Erythroblast (primary cell): ENCODE data around the gene RECQL.

Source experiments
- GATA1 ChIP-seq: IDR thresholded peaks from 2 replicates; pipeline ENCODE4 v1.6.1; 2011; ENCODE audit warnings: low read depth, mild to moderate bottlenecking, control low read depth, low read length, moderate library complexity
- POLR2A ChIP-seq: IDR thresholded peaks from 2 replicates; pipeline ENCODE4 v1.6.1; 2011; ENCODE audit warnings: mild to moderate bottlenecking, low read length

DNA sequence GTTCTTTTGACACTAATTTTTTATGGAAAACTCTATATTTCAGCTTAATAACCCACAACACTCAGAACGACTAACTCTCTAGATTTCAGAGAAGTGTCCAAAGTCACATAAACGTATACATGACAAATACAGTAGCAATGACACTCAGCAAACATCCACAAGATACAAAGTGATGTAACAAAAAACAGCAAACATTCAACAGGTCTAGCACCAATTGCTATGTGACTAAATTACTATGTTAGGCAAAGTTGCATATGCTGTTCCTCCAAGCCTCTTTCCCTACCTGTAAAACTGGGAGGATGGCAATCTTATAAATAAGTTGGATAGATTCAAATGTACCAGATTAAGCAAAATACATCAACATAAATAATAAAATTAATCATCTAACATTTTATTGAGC is 1.7 kb downstream of the RECQL start:
- TF ChIP-seq POLR2A (no peak), GATA1 (no peak)
